HL-60 (cell line): ENCODE data around the gene KIAA0040.

Source experiments
- DNase-seq, 2 experiments: peaks; one replicate each; pipeline ENCODE4 v3.0.0-alpha.2; 2010 to 2020; ENCODE audit warnings: low read depth in 1 of 2, low spot score in 1 of 2
- H3K27ac ChIP-seq: fragments of 250-450 bp; sonication (Bioruptor Pico); replicated peaks from 2 replicates; pipeline ENCODE4 v1.5.1; 2020; ENCODE audit warnings: mild to moderate bottlenecking, moderate library complexity
- H3K27me3 ChIP-seq: fragments of 250-450 bp; sonication (Bioruptor Pico); 2 replicates; pipeline ENCODE4 v1.5.1; 2021; ENCODE audit warnings: mild to moderate bottlenecking, moderate library complexity; ENCODE audit not compliant: insufficient read depth, poor library complexity, severe bottlenecking
- H3K4me3 ChIP-seq: replicated peaks from 2 replicates; pipeline ENCODE4 v1.5.1; 2011; ENCODE audit warnings: mild to moderate bottlenecking, control low read depth, low read length; ENCODE audit not compliant: insufficient read depth
- CTCF ChIP-seq: IDR thresholded peaks from one replicate; pipeline ENCODE4 v1.5.1; 2011; ENCODE audit warnings: low read length, control low read depth, inconsistent platforms; ENCODE audit not compliant: insufficient read depth
- GABPA ChIP-seq: IDR thresholded peaks from 2 replicates; pipeline ENCODE4 v1.6.1; 2012; ENCODE audit warnings: low read depth
- POLR2AphosphoS5 ChIP-seq: IDR thresholded peaks from 2 replicates; pipeline ENCODE4 v1.6.1; 2012; ENCODE audit warnings: low read depth
- REST ChIP-seq: IDR thresholded peaks from 2 replicates; pipeline ENCODE4 v1.6.1; 2012; ENCODE audit warnings: low read depth; ENCODE audit not compliant: insufficient replicate concordance
- SPI1 ChIP-seq: IDR thresholded peaks from 2 replicates; pipeline ENCODE4 v1.6.1; 2012; ENCODE audit warnings: low read depth, mild to moderate bottlenecking, borderline replicate concordance

The KIAA0040 gene

GRCh38 chr1:175200678-175201521, 8.3 kb upstream of the KIAA0040 start:
- no peak for DNase-seq
- no peak overlapping the region for H3K27ac ChIP-seq

GRCh38 chr1:175198332-175198731, 5.8 kb upstream of the KIAA0040 start:
- H3K4me3 ChIP-seq: no peak overlapping the region
- DNase-seq: no peak
- TF ChIP-seq CTCF (no peak), SPI1 (no peak), POLR2AphosphoS5 (no peak), GABPA (no peak), REST (no peak)
- H3K27me3 ChIP-seq: no peaks in the 10 kb centered on the region
- H3K27ac ChIP-seq: no peak overlapping the region

More at GRCh38 chr1:175200678-175201521, 8.3 kb upstream of the KIAA0040 start:
- no peaks in the 10 kb centered on the region for H3K27me3 ChIP-seq
- TF ChIP-seq CTCF (no peak), POLR2AphosphoS5 (no peak), GABPA (no peak), SPI1 (no peak), REST (no peak)
- H3K4me3 ChIP-seq: no peak overlapping the region

GRCh38 chr1:175197531-175197930, 5.0 kb upstream of the KIAA0040 start:
- DNase-seq: peak in 1 of 2 experiments; percentile 28
- TF ChIP-seq CTCF: no peak
- TF ChIP-seq SPI1: no peak
- no peak for TF ChIP-seq GABPA
- H3K27me3 ChIP-seq: no peaks in the 10 kb centered on the region
- H3K4me3 ChIP-seq: no peak overlapping the region
- H3K27ac ChIP-seq: no peak overlapping the region

- H3K27me3 ChIP-seq: no peaks in the 10 kb centered on the region
- no peak for TF ChIP-seq SPI1
- TF ChIP-seq GABPA: no peak
- no peak for TF ChIP-seq POLR2AphosphoS5
- no peak for TF ChIP-seq REST
- no peak for TF ChIP-seq CTCF
- H3K4me3 ChIP-seq: no peak overlapping the region
- H3K27ac ChIP-seq: no peak overlapping the region
- DNase-seq: no peak
Measured at GRCh38 chr1:175195798-175196197, 3.2 kb upstream of the KIAA0040 start.
